ENCODE data around the gene RAD9B.
"Not testable (repeated sequence)": the region's sequence is repeated elsewhere in the genome, so short reads cannot be mapped to it uniquely, and the experiment has no call there.

The RAD9B gene

DNA sequence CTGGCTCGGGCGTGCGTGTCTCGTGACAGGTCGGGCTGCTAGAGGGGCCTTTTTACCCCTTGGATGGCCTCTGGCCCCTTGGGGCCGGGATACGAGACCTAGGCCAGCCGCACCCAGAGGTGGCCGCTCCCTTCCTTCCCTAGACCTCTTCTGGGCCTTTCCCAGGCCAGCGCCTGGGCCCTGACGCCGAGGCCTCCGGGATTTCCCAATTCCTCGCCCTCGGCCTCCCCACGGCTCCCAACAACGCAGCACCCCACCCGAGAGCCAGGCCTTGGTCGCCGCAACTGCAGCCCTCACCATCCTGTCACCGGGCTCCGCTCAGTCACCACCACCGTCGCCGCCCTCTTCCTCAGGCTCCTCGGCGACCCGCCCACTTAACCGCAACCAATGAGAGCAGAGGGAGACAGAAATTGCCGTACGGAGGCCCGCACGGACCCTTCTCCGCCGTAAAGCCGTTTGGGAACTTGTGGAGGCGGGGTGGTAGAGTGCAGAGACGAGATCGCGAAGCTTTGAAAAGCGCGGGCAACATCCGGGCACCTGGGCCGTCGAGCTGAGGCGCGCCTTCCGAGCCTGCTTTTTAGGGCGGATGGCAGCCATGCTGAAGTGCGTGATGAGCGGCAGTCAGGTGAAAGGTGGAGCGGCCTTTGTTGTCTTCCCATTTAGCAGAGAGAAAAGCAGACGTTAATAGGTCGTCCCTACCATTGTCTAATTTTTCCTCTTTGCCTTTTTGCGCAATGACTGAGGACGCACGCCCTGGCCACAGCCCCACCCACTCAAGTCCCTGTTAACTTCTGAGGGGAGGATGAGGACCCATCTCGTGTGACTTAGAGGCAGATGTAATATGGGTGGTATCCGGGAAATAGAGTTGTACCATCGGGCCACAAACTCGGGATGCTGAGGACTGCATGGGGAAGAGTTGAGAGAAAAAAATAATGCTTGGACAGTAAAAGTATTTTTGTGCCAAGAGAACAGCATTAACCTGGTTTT is at the start of gene RAD9B, which contains the start of gene VPS29:
RAD9B (plus strand) TSS at position 580 of the 987 bp plus-strand sequence; CDS start at position 587, 7 bp downstream.
VPS29 (minus strand) TSS at position 360 of the 987 bp plus-strand sequence; CDS start at position 300, 60 bp downstream.
- TF ChIP-seq ZNF274 (IDR thresholded peaks at IDR 0.05; ENCODE audit: low read depth, low read length), result no peak
- H3K4me3 ChIP-seq (ENCODE audit: low read length), result peak within 1 kb of the TSS; percentile 93

DNA sequence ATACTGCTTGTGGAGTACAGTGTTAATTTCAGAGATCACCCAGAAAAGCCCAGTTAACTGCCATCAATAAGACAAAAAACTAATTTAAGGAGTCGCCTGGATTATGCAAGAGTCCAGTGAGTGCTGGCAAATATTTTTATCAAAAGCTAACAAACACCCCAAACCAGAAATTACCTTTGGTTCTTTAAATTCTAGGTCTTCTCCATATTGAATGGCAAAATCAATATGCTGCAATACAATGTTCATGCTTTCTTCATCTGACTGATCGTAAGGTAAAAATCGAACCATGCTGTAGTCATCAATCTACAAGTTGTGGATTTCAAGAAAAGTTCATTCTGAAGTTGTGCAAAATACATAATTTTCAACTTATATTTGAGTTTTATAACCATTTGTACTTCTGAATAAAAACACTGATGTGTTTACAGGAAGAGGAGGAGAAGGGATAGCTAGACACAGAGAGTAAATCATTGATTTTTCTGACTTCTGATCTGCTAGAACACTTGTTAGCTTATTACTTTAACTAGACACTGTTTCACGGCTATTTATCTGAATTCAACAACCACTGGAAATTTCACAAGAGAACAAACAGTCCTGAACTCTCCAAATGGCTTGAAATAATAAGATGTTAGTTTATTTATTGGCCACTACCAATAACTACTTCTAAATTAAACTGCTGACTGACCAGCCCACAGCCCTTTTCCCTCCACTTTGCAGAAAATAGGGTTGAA is 48.4 kb upstream of the RAD9B start:
- TF ChIP-seq ZNF274 (IDR thresholded peaks at IDR 0.05; ENCODE audit: low read depth, low read length), result no peak
- H3K4me3 ChIP-seq (ENCODE audit: low read length), result no peak overlapping the region

GRCh38 chr12:110458756-110459155 is 43.4 kb upstream of the RAD9B start:
- H3K4me3 ChIP-seq (ENCODE audit: low read length), result no peak overlapping the region
- no peak for TF ChIP-seq ZNF274 (IDR thresholded peaks at IDR 0.05; ENCODE audit: low read depth, low read length)

GRCh38 chr12:110461189-110461588 is 40.9 kb upstream of the RAD9B start:
- not testable (repeated sequence) for H3K4me3 ChIP-seq (ENCODE audit: low read length)

GRCh38 chr12:110465024-110465423 is 37.1 kb upstream of the RAD9B start:
- no peak for TF ChIP-seq ZNF274 (IDR thresholded peaks at IDR 0.05; ENCODE audit: low read depth, low read length)
- no peak overlapping the region for H3K4me3 ChIP-seq (ENCODE audit: low read length)

GRCh38 chr12:110465765-110466164 is 36.4 kb upstream of the RAD9B start:
- not testable (repeated sequence) for H3K4me3 ChIP-seq (ENCODE audit: low read length)

GRCh38 chr12:110466791-110467190 is 35.3 kb upstream of the RAD9B start:
- H3K4me3 ChIP-seq (ENCODE audit: low read length), result peak overlapping the region; percentile 85; the same call in 1 of the 2 replicates

GRCh38 chr12:110467847-110468213 is 34.3 kb upstream of the RAD9B start:
- TF ChIP-seq ZNF274 (IDR thresholded peaks at IDR 0.05; ENCODE audit: low read depth, low read length), result no peak

More at GRCh38 chr12:110466791-110467190, 35.3 kb upstream of the RAD9B start:
- no peak for TF ChIP-seq ZNF274 (IDR thresholded peaks at IDR 0.05; ENCODE audit: low read depth, low read length)

GRCh38 chr12:110468214-110469048 is 33.7 kb upstream of the RAD9B start, which contains the start of the genes FAM216A and GPN3:
FAM216A (plus strand) TSS chr12:110468845; CDS start chr12:110468876, 31 bp downstream.
GPN3 (minus strand) TSS chr12:110468257; CDS start chr12:110468203, 54 bp downstream.
- TF ChIP-seq ZNF274 (IDR thresholded peaks at IDR 0.05; ENCODE audit: low read depth, low read length), result no peak
- H3K4me3 ChIP-seq (ENCODE audit: low read length), result peak within 1 kb of the TSS; percentile 85

More at GRCh38 chr12:110467847-110468213, 34.3 kb upstream of the RAD9B start:
- peak overlapping the region; percentile 85 for H3K4me3 ChIP-seq (ENCODE audit: low read length)

- TF ChIP-seq ZNF274 (IDR thresholded peaks at IDR 0.05; ENCODE audit: low read depth, low read length), result no peak
- no peak overlapping the region for H3K4me3 ChIP-seq (ENCODE audit: low read length)
These were observed 26.7 kb upstream of the RAD9B start for GRCh38 chr12:110475426-110475825.

- H3K4me3 ChIP-seq (ENCODE audit: low read length), result no peak overlapping the region
- TF ChIP-seq ZNF274 (IDR thresholded peaks at IDR 0.05; ENCODE audit: low read depth, low read length), result no peak
These were observed 3.0 kb upstream of the RAD9B start for GRCh38 chr12:110498984-110499706.

- H3K4me3 ChIP-seq (ENCODE audit: low read length), result peak overlapping the region; percentile 93
- TF ChIP-seq ZNF274 (IDR thresholded peaks at IDR 0.05; ENCODE audit: low read depth, low read length), result no peak
These were observed 756 bp upstream of the RAD9B start for GRCh38 chr12:110501399-110501751.

GRCh38 chr12:110503432-110503831 is 1.3 kb downstream of the RAD9B start:
- TF ChIP-seq ZNF274 (IDR thresholded peaks at IDR 0.05; ENCODE audit: low read depth, low read length), result no peak
- no peak overlapping the region for H3K4me3 ChIP-seq (ENCODE audit: low read length)
